GM12878 (cell line): ENCODE data around the gene ADAMTSL4. TPM values are rescaled to one million over a fixed set of nuclear protein-coding genes. Genes with fewer than 3 reads are reported as not detected.

Experiments used
- ASH2L ChIP-seq: fragments of 300-600, 200-600 bp; sonication (generic); IDR thresholded peaks from 2 replicates; pipeline ENCODE4 v1.6.1; 2017; ENCODE audit warnings: low read depth, mild to moderate bottlenecking, borderline replicate concordance
- CBX3 ChIP-seq: fragments of 200-600 bp; sonication (generic); IDR thresholded peaks from 2 replicates; pipeline ENCODE4 v1.6.1; 2016; ENCODE audit warnings: low read depth, borderline replicate concordance
- IRF4 ChIP-seq: IDR thresholded peaks from 2 replicates; pipeline ENCODE4 v1.6.1; 2011; ENCODE audit warnings: low read depth, low read length
- KDM1A ChIP-seq: fragments of 200-600 bp; sonication (generic); IDR thresholded peaks from 2 replicates; pipeline ENCODE4 v1.6.1; 2016; ENCODE audit warnings: borderline replicate concordance
- NR2F1 ChIP-seq: fragments of 450-650 bp; conservative IDR thresholded peaks from 2 replicates; pipeline ENCODE4 v1.6.1; 2017; ENCODE audit warnings: mild to moderate bottlenecking
- PAX5 ChIP-seq: IDR thresholded peaks from 2 replicates; pipeline ENCODE4 v1.6.1; 2011; ENCODE audit warnings: low read depth, low read length, borderline replicate concordance
- POLR2AphosphoS2 ChIP-seq: IDR thresholded peaks from 2 replicates; pipeline ENCODE4 v1.6.1; 2011; ENCODE audit warnings: low read depth, mild to moderate bottlenecking, low read length, improper control_type of control experiment, moderate library complexity
- PRDM15 ChIP-seq: fragments of 450-650 bp; formaldehyde crosslinking; IDR thresholded peaks from 2 replicates; pipeline ENCODE4 v1.4.0; 2020; ENCODE audit warnings: mild to moderate bottlenecking, moderate library complexity
- RAD21 ChIP-seq: IDR thresholded peaks from 2 replicates; pipeline ENCODE4 v1.6.1; 2011; ENCODE audit warnings: mild to moderate bottlenecking, low read depth, low read length, moderate library complexity; ENCODE audit not compliant: insufficient read depth
- RCOR1 ChIP-seq: conservative IDR thresholded peaks from 2 replicates; pipeline ENCODE4 v1.6.1; 2012; ENCODE audit warnings: low read depth, low read length, improper control_type of control experiment
- ZBTB33 ChIP-seq: fragments of 450-650 bp; IDR thresholded peaks from 2 replicates; pipeline ENCODE4 v1.6.1; 2017; ENCODE audit warnings: mild to moderate bottlenecking
- ZNF592 ChIP-seq: fragments of 450-650 bp; IDR thresholded peaks from 2 replicates; pipeline ENCODE4 v1.6.1; 2017; ENCODE audit warnings: mild to moderate bottlenecking, moderate library complexity
- polyA plus RNA-seq, 11 experiments: library from polyadenylated mRNA; depleted of rRNA in 4 of 11; unstranded in 6 of 11; stranded (reverse) in 5 of 11; fragments of >200 nt; fragmentation: Nextera tagmentation in 4 of 11; fragmentation: Illumina TruSeq in 1 of 11; extraction: Ambion mirVana in 4 of 11; extraction: Trizol in 1 of 11; gene quantifications; 1 replicate in 1 of 11; 2 replicates in 10 of 11; pipeline versions ENCODE4 v1.2.1 to v1.2.3, GENCODE V29; 2011 to 2016; ENCODE audit warnings: inconsistent platforms in 2 of 11, missing spikeins in 2 of 11, low read depth in 1 of 11
- total RNA-seq, 4 experiments: library from RNA; depleted of rRNA in 3 of 4; stranded (reverse); fragments of >200 nt in 3 of 4; fragmentation: Illumina TruSeq in 1 of 4; extraction: Trizol in 1 of 4; gene quantifications; 2 replicates each; pipeline versions ENCODE4 v1.2.1 to v1.2.3, GENCODE V29; 2013 to 2021
- TF ChIP-seq, protein P1 (sequence below): IDR thresholded peaks from 2 replicates; pipeline ENCODE4 v1.6.1; 2012; ENCODE audit warnings: low read length, inconsistent platforms
- TF ChIP-seq, protein P2 (sequence below): fragments of 450-650 bp; IDR thresholded peaks from 2 replicates; pipeline ENCODE4 v1.6.1; 2014; ENCODE audit warnings: mild to moderate bottlenecking
- TF ChIP-seq, protein P3 (sequence below): IDR thresholded peaks from 2 replicates; pipeline ENCODE4 v1.6.1; 2012; ENCODE audit warnings: low read depth, low read length, improper control_type of control experiment

The ADAMTSL4 gene
- total and polyA plus RNA-seq, 10 of the 15 experiments (the other 5 are each of a cell fraction or from before 2014, with no cell fraction given): 0.04 to 0.15 (median 0.05) TPM; not detected in 5

- TF ChIP-seq, protein P1, sequence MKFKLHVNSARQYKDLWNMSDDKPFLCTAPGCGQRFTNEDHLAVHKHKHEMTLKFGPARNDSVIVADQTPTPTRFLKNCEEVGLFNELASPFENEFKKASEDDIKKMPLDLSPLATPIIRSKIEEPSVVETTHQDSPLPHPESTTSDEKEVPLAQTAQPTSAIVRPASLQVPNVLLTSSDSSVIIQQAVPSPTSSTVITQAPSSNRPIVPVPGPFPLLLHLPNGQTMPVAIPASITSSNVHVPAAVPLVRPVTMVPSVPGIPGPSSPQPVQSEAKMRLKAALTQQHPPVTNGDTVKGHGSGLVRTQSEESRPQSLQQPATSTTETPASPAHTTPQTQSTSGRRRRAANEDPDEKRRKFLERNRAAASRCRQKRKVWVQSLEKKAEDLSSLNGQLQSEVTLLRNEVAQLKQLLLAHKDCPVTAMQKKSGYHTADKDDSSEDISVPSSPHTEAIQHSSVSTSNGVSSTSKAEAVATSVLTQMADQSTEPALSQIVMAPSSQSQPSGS: 0 out of 2 replicates have a peak, but pooled peaks have one; percentile 16
- 0 out of 2 replicates have a peak, but pooled peaks have one; percentile 31 for TF ChIP-seq IRF4
- TF ChIP-seq CBX3: no peak
- no peak for TF ChIP-seq ZNF592
- TF ChIP-seq KDM1A: no peak
- no peak for TF ChIP-seq NR2F1
- TF ChIP-seq RAD21: no peak
- TF ChIP-seq ASH2L: no peak
- no peak for TF ChIP-seq PRDM15
- TF ChIP-seq PAX5: no peak
- TF ChIP-seq, protein P2, sequence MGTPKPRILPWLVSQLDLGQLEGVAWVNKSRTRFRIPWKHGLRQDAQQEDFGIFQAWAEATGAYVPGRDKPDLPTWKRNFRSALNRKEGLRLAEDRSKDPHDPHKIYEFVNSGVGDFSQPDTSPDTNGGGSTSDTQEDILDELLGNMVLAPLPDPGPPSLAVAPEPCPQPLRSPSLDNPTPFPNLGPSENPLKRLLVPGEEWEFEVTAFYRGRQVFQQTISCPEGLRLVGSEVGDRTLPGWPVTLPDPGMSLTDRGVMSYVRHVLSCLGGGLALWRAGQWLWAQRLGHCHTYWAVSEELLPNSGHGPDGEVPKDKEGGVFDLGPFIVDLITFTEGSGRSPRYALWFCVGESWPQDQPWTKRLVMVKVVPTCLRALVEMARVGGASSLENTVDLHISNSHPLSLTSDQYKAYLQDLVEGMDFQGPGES: no peak
- TF ChIP-seq POLR2AphosphoS2: peak; percentile 4; the same call in 1 of the 2 replicates
- TF ChIP-seq ZBTB33: no peak
- TF ChIP-seq, protein P3, sequence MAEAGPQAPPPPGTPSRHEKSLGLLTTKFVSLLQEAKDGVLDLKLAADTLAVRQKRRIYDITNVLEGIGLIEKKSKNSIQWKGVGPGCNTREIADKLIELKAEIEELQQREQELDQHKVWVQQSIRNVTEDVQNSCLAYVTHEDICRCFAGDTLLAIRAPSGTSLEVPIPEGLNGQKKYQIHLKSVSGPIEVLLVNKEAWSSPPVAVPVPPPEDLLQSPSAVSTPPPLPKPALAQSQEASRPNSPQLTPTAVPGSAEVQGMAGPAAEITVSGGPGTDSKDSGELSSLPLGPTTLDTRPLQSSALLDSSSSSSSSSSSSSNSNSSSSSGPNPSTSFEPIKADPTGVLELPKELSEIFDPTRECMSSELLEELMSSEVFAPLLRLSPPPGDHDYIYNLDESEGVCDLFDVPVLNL: no peak
- 0 out of 2 replicates have a peak, but pooled peaks have one; percentile 21 for TF ChIP-seq RCOR1
Measured at GRCh38 chr1:150572918-150573647, 23.9 kb downstream of the ADAMTSL4 start (continued).
